Spleen (tissue), 11 donors: ENCODE data around the gene MRTFB. TPM values are rescaled to one million over a fixed set of nuclear protein-coding genes. Genes with fewer than 3 reads are reported as not detected.

ENCODE experiments used
- DNase-seq: peaks from one replicate; pipeline ENCODE4 v3.0.0-alpha.2; 2020
- H3K27ac ChIP-seq, 8 donors: fragments of 200-600 bp; sonication (generic) in 7 of 8; 1 replicate in 4 of 8; 2 replicates in 4 of 8; pipeline versions ENCODE4 v1.5.0 to v1.8.0; 2016 to 2021; ENCODE audit warnings: inconsistent platforms in 4 of 8, mild to moderate bottlenecking in 4 of 8, moderate library complexity in 1 of 8
- H3K27me3 ChIP-seq, 7 donors: fragments of 200-600 bp; sonication (generic) in 6 of 7; replicated peaks in 1 of 7; 1 replicate in 4 of 7; 2 replicates in 3 of 7; pipeline versions ENCODE4 v1.5.0 to v1.8.0; 2016 to 2021; ENCODE audit warnings: inconsistent platforms in 3 of 7, mild to moderate bottlenecking in 1 of 7
- H3K36me3 ChIP-seq, 6 donors: fragments of 200-600 bp; sonication (generic) in 5 of 6; 1 replicate in 4 of 6; 2 replicates in 2 of 6; pipeline versions ENCODE4 v1.5.0 to v1.8.0; 2016 to 2021; ENCODE audit warnings: inconsistent platforms in 2 of 6
- H3K4me1 ChIP-seq, 6 donors: fragments of 200-600 bp; sonication (generic) in 5 of 6; 1 replicate in 3 of 6; 2 replicates in 3 of 6; pipeline versions ENCODE4 v1.5.0 to v1.8.0; 2016 to 2021; ENCODE audit warnings: inconsistent platforms in 3 of 6
- H3K4me3 ChIP-seq, 8 donors: fragments of 200-600 bp; sonication (generic) in 7 of 8; 1 replicate in 4 of 8; 2 replicates in 4 of 8; pipeline versions ENCODE4 v1.5.0 to v1.8.0; 2016 to 2021; ENCODE audit warnings: inconsistent platforms in 4 of 8, mild to moderate bottlenecking in 4 of 8, moderate library complexity in 2 of 8
- H3K9me3 ChIP-seq, 8 donors: fragments of 200-600 bp; sonication (generic) in 7 of 8; 1 replicate in 4 of 8; 2 replicates in 4 of 8; pipeline versions ENCODE4 v1.5.0 to v1.8.0; 2016 to 2021; ENCODE audit warnings: inconsistent platforms in 4 of 8
- CTCF ChIP-seq, 11 experiments: fragments of 200-600 bp in 7 of 11; fragments of 450-650 bp in 4 of 11; sonication (generic) in 4 of 11; IDR thresholded peaks in 8 of 11; conservative IDR thresholded peaks in 3 of 11; 1 replicate in 7 of 11; 2 replicates in 4 of 11; pipeline versions ENCODE4 v1.4.0 to v1.8.0; 2016 to 2021; ENCODE audit warnings: antibody characterized with exemption in 11 of 11, inconsistent platforms in 4 of 11, mild to moderate bottlenecking in 1 of 11
- POLR2A ChIP-seq, 3 donors: fragments of 450-650 bp; IDR thresholded peaks; one replicate each; pipeline ENCODE4 v1.5.1; 2017; ENCODE audit warnings: antibody characterized with exemption in 3 of 3, mild to moderate bottlenecking in 1 of 3
- POLR2AphosphoS5 ChIP-seq, 3 donors: sonication (generic); formaldehyde crosslinking; IDR thresholded peaks; one replicate each; pipeline ENCODE4 v1.5.1; 2017; ENCODE audit warnings: antibody characterized with exemption in 3 of 3
- WGBS, 5 donors: extraction: QIAGEN DNeasy Blood & Tissue Kit in 3 of 5; methylation state at CpG; one replicate each; pipeline versions ENCODE4 v1.1.5 to v1.1.7; 2013 to 2018; 5-methylcytosine and 5-hydroxymethylcytosine counted together
- intact Hi-C: fragments of 100-400 bp; cut with DNase I; formaldehyde crosslinking; loops from one replicate; pipeline ENCODE4 v1.15.0; 2023; ENCODE audit warnings: low total_unique reads
- polyA plus RNA-seq, 3 donors: library from polyadenylated mRNA; stranded (reverse); fragments of 200-250 nt; gene quantifications; one replicate each; pipeline ENCODE4 v1.2.1, GENCODE V29; 2013
- total RNA-seq, 7 donors: library from RNA; depleted of rRNA in 3 of 7; stranded (reverse); fragments of >200 nt in 3 of 7; fragmentation: NEBNext Ultra II Directional in 4 of 7; extraction: Animal tissue kit (Norgen Biotek cat#: 25700) in 4 of 7; gene quantifications; one replicate each; pipeline versions ENCODE4 v1.1.0 to v1.2.1, GENCODE V29; 2016 to 2021
- donor health status: healthy with polysubstance abuse.
- donor health status: DM: no; HTN: no; CAD: no; lungs with moderate emphysema.
- donor health status: DM: no; HTN: no; CAD: no.
- donor health status: Bipolar disorder and iron deficiency.
- donor health status: healthy.
- donor health status: DM: no; HTN: no; CAD: no.
- donor health status: DM: yes; HTN: yes; CAD: no.

The MRTFB gene
- total and polyA plus RNA-seq, 10 donors: 2.3 to 39.3 (median 29.9) TPM

- Histone ChIP-seq H3K9me3 (no peaks in the 10 kb centered on the region), H3K36me3 (no peaks in the 10 kb centered on the region), H3K4me3 (no peak overlapping the region), H3K27ac (no peak overlapping the region), H3K27me3 (no peaks in the 10 kb centered on the region), H3K4me1 (peaks cover 0 to 9% (median 0%) of the 10 kb centered on the region in 6 donors)
- intact Hi-C loops: no loop called here
- DNase-seq: no peak
- no peak for TF ChIP-seq POLR2AphosphoS5 (IDR thresholded peaks at IDR 0.05)
- no peak for TF ChIP-seq POLR2A (IDR thresholded peaks at IDR 0.05)
- TF ChIP-seq CTCF (IDR thresholded peaks at IDR 0.05 in 8 of 11, conservative IDR thresholded peaks at IDR 0.05 in 3 of 11): no peak
- WGBS, 5 donors: 93 to 97% (median 96%) methylated on average over 8 of the region's 8 CpGs
These were observed 77.5 kb downstream of the MRTFB start for GRCh38 chr16:14148569-14148968.

- Histone ChIP-seq H3K27me3 (no peaks in the 10 kb centered on the region), H3K36me3 (no peaks in the 10 kb centered on the region), H3K27ac (no peak overlapping the region), H3K4me1 (peaks cover 0 to 9% (median 0%) of the 10 kb centered on the region in 6 donors), H3K9me3 (no peaks in the 10 kb centered on the region), H3K4me3 (no peak overlapping the region)
- DNase-seq: no peak
- WGBS, 5 donors: 93 to 98% (median 94%) methylated on average over 5 of the region's 5 CpGs
- TF ChIP-seq POLR2AphosphoS5 (IDR thresholded peaks at IDR 0.05) (no peak), POLR2A (IDR thresholded peaks at IDR 0.05) (no peak), CTCF (IDR thresholded peaks at IDR 0.05 in 8 of 11, conservative IDR thresholded peaks at IDR 0.05 in 3 of 11) (no peak)
- intact Hi-C loops: no loop called here
These were observed 79.7 kb downstream of the MRTFB start for GRCh38 chr16:14150796-14151195.

- intact Hi-C loops: no loop called here
- TF ChIP-seq CTCF (IDR thresholded peaks at IDR 0.05 in 8 of 11, conservative IDR thresholded peaks at IDR 0.05 in 3 of 11) (no peak), POLR2A (IDR thresholded peaks at IDR 0.05) (no peak), POLR2AphosphoS5 (IDR thresholded peaks at IDR 0.05) (no peak)
- H3K4me1 ChIP-seq: peaks cover 0 to 6% (median 0%) of the 10 kb centered on the region in 6 donors
- no peak for DNase-seq
- H3K4me3 ChIP-seq: no peak overlapping the region
- WGBS, 5 donors: 84 to 92% (median 88%) methylated on average over 2 of the region's 2 CpGs
- no peaks in the 10 kb centered on the region for H3K36me3 ChIP-seq
- no peak overlapping the region for H3K27ac ChIP-seq
- H3K27me3 ChIP-seq: no peaks in the 10 kb centered on the region
- no peaks in the 10 kb centered on the region for H3K9me3 ChIP-seq
These were observed 80.3 kb downstream of the MRTFB start for GRCh38 chr16:14151256-14152030.

- H3K36me3 ChIP-seq: no peaks in the 10 kb centered on the region
- intact Hi-C loops: no loop called here
- no peaks in the 10 kb centered on the region for H3K9me3 ChIP-seq
- no peak overlapping the region for H3K4me3 ChIP-seq
- WGBS, 5 donors: 79 to 91% (median 89%) methylated on average over 4 of the region's 4 CpGs
- DNase-seq: no peak
- H3K27me3 ChIP-seq: no peaks in the 10 kb centered on the region
- TF ChIP-seq POLR2A (IDR thresholded peaks at IDR 0.05) (no peak), CTCF (IDR thresholded peaks at IDR 0.05 in 8 of 11, conservative IDR thresholded peaks at IDR 0.05 in 3 of 11) (no peak), POLR2AphosphoS5 (IDR thresholded peaks at IDR 0.05) (no peak)
- H3K4me1 ChIP-seq: peaks cover 0 to 4% (median 0%) of the 10 kb centered on the region in 6 donors
- no peak overlapping the region for H3K27ac ChIP-seq
These were observed 84.6 kb downstream of the MRTFB start for GRCh38 chr16:14155572-14156190.
